ENCODE results near the gene SPAG9.

SPAG9 gene

GRCh38 chr17:50916026-50916707, 204.5 kb downstream of the SPAG9 start:
- DNase-seq, result no peak

- DNase-seq, result no peak
Observed at GRCh38 chr17:50914505-50915063, 206.1 kb downstream of the SPAG9 start.

- no peak for DNase-seq
Observed at GRCh38 chr17:50913120-50913519, 207.5 kb downstream of the SPAG9 start.
